Lower leg skin (tissue), 3 donors: ENCODE data around the gene SLC39A11.

Experiments
- POLR2A ChIP-seq, 2 donors: fragments of 450-650 bp; IDR thresholded peaks; one replicate each; pipeline ENCODE4 v1.6.1; 2016 to 2017; ENCODE audit warnings: antibody characterized with exemption in 2 of 2, mild to moderate bottlenecking in 1 of 2, moderate library complexity in 1 of 2
- TF ChIP-seq, protein P1 (sequence below), 3 donors: fragments of 450-650 bp; IDR thresholded peaks; one replicate each; pipeline ENCODE4 v1.5.1; 2016; ENCODE audit warnings: antibody characterized with exemption in 3 of 3, mild to moderate bottlenecking in 3 of 3, moderate library complexity in 2 of 3

GRCh38 chr17:72756256-72756655, 336.2 kb downstream of the SLC39A11 start:
- TF ChIP-seq, protein P1, sequence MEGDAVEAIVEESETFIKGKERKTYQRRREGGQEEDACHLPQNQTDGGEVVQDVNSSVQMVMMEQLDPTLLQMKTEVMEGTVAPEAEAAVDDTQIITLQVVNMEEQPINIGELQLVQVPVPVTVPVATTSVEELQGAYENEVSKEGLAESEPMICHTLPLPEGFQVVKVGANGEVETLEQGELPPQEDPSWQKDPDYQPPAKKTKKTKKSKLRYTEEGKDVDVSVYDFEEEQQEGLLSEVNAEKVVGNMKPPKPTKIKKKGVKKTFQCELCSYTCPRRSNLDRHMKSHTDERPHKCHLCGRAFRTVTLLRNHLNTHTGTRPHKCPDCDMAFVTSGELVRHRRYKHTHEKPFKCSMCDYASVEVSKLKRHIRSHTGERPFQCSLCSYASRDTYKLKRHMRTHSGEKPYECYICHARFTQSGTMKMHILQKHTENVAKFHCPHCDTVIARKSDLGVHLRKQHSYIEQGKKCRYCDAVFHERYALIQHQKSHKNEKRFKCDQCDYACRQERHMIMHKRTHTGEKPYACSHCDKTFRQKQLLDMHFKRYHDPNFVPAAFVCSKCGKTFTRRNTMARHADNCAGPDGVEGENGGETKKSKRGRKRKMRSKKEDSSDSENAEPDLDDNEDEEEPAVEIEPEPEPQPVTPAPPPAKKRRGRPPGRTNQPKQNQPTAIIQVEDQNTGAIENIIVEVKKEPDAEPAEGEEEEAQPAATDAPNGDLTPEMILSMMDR (IDR thresholded peaks at IDR 0.05), result no peak
- TF ChIP-seq POLR2A (IDR thresholded peaks at IDR 0.05), result no peak
